Dedifferentiated amniotic fluid mesenchymal stem cell (primary cell): ENCODE data around the gene HIBCH.
"Not testable (repeated sequence)": the region's sequence is repeated elsewhere in the genome, so short reads cannot be mapped to it uniquely, and the experiment has no call there.

Source experiments
- DNase-seq: peaks from one replicate; pipeline ENCODE4 v3.0.0-alpha.2; 2016; ENCODE audit errors: extremely low spot score

The HIBCH gene

DNA sequence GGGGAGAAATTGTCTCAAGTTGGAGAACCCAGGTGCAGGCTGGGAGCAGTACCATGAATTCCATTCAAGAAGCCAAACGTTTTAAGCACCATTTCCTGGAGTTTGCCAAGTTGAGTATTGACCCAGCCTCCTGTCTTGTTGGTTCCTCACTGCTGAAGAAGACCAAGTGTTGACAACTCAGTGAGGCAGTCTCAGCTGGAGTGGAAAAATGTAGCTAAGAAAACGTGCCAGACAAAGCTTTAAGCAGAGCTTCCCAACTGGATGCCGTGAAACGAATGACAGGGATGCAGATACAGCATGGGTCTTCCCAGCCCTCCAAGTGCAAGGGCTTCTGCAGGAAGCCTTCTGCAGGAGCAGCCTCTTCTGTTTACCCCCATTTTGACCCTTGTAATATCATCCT, 23.0 kb upstream of the HIBCH start:
- DNase-seq, result no peak

DNA sequence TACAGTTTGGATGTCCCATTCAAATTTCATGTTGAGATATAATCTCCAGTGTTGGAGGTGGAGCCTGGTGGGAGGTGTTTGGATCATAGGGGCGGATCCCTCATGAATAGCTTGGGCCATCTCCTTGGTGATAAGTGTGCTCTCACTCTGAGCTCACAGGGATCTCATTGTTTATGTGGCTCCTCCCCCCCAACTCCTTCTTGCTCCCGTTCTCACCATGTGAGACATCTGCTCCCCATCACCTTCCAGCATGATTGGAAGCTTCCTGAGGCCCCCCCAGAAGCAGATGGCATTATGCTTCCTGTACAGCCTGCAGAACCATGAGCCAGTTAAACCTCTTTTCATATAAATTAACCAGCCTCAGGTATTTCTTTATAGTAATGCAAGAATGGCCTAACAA, 20.7 kb upstream of the HIBCH start:
- no peak for DNase-seq

DNA sequence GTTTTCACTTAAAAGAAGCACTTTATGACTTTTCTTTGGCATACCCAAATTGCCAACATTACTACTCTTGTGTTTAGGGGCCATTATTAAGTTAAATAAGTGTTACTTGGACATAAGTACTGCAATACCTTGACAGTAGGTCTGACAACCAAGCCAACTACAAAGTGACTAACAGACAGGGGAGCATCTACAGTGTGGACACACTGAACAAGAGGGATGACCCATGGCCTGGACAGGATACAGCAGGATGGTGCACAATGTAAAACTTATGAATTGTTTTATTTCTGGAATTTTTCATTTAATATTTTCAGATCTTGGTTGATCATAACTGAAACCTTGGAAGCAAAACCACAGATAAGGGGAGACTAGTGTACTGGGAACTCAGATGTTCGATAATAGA, 19.8 kb upstream of the HIBCH start:
- no peak for DNase-seq

GRCh38 chr2:190338453-190338852, 18.8 kb upstream of the HIBCH start:
- no peak for DNase-seq

DNA sequence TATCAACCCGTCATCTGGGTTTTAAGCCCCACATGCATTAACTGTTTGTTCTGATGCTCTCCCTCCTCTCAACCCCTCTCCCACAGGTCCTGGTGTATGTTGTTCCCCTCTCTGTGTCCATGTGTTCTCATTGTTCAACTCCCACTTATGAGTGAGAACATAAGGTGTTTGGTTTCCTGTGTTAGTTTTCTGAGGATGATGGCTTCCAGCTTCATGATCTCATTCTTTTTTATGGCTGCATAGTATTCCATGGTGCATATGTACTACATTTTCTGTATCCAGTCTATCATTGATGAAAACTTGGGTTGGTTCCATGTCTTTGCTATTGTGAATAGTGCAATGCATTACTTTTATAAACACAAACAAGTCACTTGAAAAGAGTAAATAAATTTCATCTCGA, 16.8 kb upstream of the HIBCH start:
- no peak for DNase-seq

GRCh38 chr2:190335584-190335983, 16.0 kb upstream of the HIBCH start:
- DNase-seq, result not testable (repeated sequence)

GRCh38 chr2:190335225-190335559, 15.6 kb upstream of the HIBCH start:
- no peak for DNase-seq

DNA sequence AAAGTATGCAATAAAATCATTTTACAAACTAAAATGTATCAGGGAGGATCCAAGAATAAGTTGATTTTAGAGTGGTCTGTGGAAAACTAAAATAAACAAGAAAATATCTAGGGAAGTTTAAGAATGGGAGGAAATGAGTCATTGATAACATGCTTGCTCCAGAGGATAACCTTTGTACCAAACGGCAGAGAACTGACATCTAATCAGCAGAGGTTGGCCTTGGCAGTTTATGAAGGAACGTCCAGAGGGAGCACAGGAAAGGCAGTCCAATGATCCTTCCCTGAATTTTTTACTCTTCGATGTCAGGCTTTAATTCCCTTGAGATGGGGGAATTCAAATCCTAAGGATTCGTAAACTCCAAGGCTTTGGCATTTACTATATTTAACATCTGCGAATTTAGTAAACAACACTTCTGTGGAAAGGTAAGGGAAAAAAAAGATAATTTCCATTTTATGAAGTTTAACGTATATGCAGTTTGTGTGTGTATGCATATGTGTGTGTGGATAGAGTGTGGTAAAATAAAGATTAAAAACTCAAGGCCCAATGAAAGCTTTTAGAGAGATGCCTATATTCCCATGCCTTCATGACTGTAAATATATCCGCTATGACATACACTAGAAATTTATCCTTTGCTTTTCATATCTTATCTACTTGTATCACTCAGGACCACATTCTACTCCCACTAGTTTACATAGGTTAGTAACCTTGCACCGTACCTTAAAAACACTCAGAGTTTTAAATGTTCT, 15.0 kb upstream of the HIBCH start:
- DNase-seq, result no peak

DNA sequence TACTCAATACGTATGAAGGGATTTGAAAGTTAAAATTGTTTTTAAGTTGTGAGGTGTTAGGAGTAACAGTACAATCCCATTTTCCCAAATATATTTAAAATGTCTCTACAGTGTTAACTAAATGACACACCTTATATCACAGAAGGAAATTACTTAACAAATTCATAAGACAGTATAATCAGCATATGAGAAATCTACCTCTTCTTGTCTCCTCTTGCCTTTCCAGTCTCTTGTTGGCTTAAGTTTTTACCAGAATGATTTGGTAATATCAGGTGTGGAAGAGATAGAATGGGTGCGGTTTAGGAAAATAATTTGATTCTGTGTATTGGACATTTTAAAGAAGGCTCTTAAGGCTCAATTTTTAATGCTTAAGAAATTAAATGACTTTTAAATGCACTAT, 14.3 kb upstream of the HIBCH start:
- no peak for DNase-seq

DNA sequence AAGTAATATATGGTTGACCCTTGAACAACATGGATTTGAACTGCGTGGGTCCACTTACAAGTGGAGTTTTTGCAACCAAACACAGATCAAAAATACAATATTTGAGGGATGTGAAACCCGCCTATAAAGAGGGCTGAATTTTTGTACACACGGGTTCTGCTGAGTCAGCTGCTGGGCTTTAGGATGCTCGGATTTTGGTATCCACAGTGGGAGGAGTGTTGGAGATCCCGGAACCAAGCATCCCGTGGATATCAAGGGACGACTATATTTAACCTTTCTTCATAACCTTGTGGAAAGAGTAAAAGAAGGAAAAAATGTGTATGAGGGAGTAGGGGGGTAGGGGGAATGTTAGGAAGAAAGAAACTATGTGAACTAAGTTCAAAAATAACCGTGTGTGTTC, 13.8 kb upstream of the HIBCH start:
- DNase-seq, result no peak

DNA sequence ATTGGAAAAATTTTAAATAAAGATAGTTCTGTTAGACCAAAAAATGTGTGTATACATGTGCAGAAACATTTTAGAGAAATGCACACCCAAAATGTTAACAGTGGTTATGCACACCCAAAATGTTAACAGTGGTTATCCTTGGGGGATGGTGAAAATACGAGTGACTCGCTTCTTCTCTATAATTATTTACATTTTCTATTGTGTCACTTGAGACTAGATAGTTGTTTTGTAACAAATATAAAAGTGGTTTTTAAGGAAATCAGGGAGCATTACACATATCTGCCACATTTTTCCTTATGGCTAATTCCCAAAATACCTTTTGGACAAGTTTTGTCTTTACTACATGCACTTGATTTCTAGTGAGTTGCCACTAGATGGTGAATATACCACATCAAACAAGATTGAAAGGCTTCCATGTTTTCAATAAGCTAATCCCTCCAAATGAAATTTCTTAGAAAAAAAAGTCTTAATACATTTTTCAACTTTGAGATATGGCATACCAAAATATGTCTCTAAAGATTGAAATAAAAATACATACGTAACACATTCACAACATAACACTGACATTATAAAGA, 9.0 kb upstream of the HIBCH start:
- DNase-seq, result no peak

DNA sequence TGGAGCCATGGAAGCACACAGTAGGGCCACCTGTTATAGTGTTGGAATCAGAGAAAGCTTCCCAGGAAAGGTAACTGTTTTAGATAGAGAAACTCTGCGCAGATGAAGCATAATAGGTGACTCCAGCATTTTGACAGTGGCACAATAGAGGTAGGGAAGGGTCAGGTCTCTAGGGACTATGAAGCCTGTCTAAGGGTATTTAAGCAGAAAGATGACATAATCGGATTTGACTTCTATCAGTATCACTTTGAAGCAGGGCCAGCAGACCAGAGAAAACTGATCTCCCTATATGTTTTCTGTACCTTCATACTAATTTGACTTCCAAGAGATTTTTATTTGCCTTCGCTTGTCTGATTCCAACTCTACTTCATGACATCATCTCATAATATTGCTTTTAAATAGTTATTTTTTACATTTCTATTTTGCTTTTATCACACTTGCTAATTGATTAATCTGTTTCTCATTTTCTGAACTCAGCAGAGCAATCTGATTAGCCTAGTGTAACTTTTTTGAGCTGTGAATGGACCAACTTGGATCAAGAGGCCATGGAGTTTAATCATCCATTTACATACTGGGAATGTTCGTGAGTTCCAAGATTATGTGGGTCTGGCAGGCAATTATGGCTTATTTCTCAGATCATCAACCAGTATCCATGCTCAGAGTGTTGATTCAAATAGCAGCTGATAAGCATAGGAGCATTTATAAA, 8.4 kb upstream of the HIBCH start:
- DNase-seq, result no peak

- DNase-seq, result no peak
These were observed 6.0 kb upstream of the HIBCH start for GRCh38 chr2:190325588-190325987.

DNA sequence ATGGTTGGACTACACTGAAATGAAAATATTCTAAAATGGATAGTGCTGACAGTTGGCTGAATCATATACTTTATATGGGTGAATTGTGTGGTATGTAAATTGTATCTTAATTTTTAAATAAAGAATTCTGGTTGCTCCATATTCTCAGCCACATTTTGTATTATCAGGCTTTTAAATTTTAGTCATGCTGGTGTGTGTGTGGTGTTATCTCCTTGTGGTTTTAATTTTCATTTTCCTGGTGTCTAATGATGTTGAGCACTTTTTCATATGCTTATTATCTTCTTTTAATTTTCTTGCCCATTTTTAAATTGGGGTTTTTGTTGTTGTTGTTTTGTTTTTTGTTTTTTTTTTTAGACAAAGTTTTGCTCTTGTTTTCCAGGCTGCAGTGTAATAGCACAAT, 3.8 kb upstream of the HIBCH start:
- DNase-seq, result no peak

DNA sequence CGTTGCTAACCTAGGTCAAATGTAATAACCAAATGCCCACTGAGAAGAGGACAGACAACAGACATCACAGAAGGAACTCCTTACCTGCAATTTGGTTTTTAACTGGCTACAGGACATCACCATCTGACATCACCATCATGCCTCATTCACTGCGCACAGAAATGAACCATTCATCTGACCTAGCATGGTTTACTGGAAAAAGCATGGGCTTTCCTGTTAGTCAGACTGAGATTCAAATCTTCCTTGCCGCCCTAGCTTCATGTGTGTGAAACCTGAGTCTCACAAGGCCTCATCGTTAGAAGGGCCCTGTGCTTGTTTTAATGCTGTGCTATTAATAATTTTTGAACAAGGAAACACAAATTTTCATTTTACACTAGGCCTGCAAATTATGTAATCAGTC, 1.1 kb upstream of the HIBCH start:
- no peak for DNase-seq

DNA sequence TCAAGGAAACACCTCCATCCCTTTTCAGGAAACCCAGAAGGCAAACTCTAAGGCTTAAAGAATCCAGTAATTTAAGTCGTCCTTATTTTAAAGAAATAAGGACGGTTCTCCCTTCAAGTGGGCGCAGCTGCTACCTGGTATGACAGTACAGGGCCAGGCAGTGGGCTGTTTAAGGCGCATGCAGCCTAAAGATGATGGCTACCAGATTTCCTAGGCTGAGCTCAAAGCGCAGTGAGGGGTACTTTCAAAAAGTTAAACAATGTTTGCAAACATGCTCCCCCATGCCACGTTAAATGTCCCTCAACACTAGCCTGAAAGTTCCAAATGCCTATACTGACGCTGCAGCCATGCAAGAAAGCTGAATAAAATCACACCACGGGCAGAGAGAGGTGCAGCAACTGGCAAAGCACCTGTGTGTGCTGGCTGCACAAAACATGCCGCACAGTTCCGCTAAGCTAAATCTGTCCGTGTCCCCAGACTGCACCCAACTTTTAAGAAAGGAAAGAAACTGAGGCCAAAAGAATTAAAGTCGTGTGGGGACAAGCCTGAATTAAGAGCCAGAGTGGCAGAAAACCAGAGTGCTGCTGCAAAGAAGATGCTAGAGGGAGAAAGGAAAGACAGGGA, 583 bp downstream of the HIBCH start:
- peak; percentile 16 for DNase-seq

GRCh38 chr2:190318514-190318913, 1.1 kb downstream of the HIBCH start:
- DNase-seq, result no peak

GRCh38 chr2:190315273-190315672, 4.4 kb downstream of the HIBCH start:
- no peak for DNase-seq

- no peak for DNase-seq
These were observed 5.7 kb downstream of the HIBCH start for GRCh38 chr2:190313880-190314279.

DNA sequence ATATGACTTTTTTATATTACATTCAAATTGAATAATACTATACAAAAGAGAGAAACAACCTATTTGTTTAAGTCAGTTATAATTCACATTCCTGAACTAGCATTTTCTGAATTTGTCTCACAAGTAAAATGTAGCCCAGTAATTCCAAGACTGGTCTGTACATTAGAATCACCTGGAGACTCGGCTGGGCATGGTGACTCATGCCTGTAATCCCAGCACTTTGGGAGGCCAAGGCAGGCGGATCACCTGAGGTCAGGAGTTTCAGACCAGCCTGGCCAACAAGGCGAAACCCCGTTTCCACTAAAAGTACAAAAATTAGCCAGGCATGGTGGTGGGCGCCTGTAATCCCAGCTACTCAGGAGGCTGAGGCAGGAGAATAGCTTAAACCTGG, 7.0 kb downstream of the HIBCH start:
- not testable (repeated sequence) for DNase-seq

DNA sequence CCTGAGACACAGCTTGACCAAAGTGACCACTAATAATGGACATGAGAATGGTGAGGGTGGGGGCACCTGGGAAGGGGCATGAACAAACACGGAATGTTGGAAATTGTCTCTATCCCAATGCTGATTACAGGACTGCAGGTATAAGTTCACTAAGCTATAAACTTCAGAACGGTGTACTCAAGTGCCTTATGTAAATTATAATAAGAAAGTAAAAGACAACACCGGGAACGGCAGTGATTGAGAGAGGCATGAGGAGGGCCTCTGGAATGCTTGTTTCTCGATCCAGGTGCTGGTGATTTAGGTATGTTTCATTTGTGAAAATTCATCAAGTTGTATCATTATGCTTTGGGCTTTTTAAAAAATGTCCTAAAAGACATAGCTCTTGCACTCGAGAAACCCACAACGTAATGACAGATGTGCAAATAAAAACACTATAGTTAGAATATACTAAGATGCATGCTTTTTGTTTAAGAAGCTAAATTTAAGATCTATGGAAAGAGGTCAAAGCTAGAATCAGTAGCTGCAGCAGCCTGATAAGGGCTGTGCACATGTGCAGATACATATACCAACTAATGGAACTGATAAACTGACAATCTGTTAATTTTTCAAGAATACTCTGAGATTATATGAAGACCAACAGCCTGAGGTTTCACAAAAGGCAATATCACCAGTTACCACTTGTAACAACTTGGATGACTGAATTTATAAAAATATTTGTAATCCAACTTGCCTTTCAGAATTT, 7.6 kb downstream of the HIBCH start:
- DNase-seq, result no peak

DNA sequence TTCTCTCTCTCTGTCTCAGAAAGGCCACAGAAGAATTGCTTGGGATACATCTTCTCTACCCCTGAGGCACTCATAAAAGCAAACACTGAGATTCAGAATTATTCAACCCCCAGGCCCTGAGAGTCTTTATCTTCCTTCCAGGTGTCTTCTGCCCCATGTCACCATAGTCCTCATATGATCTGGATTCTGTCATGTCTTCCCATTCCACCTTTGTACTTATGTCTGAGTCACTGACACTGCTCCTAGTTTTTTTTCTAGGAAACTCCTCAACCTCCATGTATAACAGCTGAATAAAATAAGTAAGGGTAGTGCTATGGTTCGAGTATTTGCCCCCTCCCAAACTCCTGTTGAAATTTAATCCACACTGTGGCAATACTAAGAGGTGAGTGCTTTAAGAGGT, 11.6 kb downstream of the HIBCH start:
- DNase-seq, result no peak
